T-helper 2 cell treated with Interferon-gamma antibody and Interleukin-4, amounts not matched to agents 100 ng/mL and 5 ng/mL, for 36 hours (primary cell): ENCODE results near the gene RAG1. TPM values are rescaled to one million over a fixed set of nuclear protein-coding genes. Genes with fewer than 3 reads are reported as not detected.

Experiments
- intact Hi-C: fragments of 100-400 bp; cut with micrococcal nuclease; formaldehyde crosslinking; loops from one replicate; pipeline ENCODE4 v1.15.1; 2023
- total RNA-seq: library from RNA; stranded (reverse); gene quantifications from 2 replicates; pipeline ENCODE4 v1.2.3, GENCODE V29; 2022

Gene RAG1
- total RNA-seq = 0.09 and 0.18 TPM in 2 replicates

DNA sequence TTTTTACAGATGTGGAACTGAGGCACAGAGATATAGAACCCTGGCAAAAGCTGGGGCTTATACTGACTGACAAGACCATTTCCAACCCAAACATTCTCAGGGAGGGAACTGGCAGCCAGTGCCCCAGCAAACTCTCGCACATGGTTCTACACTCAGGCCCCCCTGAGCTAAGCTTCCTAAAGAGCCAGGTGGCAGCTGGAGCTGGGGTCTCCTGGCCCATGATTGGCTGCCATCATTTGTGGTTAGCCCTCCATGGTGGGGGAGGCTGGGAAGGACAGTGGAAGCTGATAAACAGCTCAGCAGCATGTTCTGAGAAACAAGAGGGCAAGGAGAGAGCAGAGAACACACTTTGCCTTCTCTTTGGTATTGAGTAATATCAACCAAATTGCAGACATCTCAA lies at the start of gene RAG1:
Gene RAG1, plus strand, starts transcription at position 314 of the 400 bp plus-strand sequence. CDS start 5,298 bp downstream, outside the sequence.
- intact Hi-C loops = no loop called here

DNA sequence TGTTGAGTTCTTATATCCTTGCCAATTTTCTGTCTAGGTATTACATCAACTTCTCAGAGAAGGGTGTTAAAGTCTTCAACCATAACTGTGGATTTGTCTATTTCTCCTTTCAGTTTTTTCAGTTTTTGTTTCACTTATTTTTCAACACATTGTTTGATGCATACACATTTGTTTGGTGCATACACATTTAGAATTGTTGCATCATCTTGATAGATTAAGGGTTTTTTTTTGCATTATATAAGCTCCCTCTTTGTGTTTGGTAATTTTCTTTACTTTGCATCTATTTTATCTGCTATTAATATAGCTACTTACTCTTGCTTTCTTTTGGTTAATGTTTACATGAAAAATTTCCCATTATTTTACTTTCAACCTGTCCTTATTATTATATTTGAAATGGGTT lies 37.0 kb upstream of the RAG1 start:
- intact Hi-C loops = no loop called here

DNA sequence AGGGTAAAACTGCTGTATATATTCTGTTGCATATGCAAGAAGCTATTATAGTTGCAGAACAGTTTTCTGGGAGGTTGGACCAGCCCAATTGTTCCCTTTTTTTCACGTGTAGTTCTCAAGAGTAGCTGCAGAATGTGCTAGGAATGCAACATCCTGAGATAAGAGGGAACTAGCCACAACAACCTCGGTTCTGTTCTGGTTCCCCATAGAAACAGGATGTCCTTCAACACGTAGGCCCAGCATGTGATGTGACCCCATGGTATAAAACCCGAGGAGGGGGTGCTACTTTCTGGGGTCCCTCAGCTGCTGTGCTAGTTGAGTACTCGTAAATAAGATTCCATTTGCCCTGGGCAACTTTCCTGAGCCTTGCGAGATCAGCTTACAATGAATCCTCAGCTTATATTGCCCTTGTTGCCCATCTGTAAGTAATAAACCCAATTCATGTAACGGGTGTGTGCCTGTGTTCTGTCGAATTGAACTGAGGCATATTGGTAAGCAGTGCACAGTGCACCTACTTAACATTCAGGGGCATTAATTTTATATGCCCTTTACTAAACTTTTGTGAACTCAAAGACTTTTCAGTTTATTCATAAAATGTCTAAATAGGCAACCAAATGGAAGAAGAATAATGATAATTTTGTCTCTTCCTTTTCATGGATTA lies 34.7 kb upstream of the RAG1 start:
- intact Hi-C loops = no loop called here

DNA sequence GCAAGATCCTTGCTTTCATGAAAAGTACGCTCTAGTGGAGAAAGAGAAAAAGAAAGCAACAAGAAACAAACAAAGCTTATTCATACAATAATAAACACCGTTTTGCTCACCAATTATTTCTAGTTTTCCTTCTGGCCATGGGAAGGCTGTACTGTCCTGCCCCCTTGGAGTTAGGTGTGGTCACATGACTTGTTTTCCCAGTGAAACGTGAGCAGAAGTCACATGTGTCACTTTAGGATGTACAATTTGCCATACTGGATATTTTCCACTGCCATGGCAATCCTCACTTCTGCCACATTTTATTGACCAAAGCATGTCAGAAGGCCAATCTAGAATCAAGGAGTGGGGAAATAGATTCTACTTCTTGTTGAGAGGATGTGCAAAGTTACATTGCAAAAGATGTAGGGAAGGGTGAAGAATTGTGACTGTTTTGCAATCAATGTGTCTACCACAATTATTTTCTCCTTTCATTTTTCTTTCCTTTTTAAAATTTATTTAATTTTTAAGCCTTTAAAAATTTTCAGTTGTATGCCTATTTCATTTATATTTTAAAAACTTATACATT lies 33.4 kb upstream of the RAG1 start:
- intact Hi-C loops = no loop called here

DNA sequence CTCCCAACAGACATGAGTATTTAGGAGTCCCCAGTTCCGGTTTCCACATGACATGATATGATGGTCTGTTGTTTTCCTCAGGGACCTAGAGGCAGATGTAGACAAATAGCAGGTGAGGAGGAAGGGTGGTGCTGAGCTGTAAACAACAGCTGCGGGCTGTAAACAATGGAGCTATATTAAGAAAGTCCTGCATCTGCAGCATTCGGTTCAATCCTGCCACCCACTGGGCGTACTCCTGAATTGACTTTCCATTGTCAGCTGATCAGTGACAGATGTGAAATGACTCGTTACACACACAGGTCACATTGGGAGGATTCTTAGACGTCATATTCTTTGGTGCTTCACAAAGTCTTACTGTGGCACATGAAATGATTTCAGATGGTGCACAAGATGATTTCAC lies 26.8 kb upstream of the RAG1 start:
- intact Hi-C loops = loop anchor here (1.0 to 2.0 kb wide), 2 partner anchors 30 to 252 kb away; partner anchors contain the start of genes COMMD9 and TRAF6

DNA sequence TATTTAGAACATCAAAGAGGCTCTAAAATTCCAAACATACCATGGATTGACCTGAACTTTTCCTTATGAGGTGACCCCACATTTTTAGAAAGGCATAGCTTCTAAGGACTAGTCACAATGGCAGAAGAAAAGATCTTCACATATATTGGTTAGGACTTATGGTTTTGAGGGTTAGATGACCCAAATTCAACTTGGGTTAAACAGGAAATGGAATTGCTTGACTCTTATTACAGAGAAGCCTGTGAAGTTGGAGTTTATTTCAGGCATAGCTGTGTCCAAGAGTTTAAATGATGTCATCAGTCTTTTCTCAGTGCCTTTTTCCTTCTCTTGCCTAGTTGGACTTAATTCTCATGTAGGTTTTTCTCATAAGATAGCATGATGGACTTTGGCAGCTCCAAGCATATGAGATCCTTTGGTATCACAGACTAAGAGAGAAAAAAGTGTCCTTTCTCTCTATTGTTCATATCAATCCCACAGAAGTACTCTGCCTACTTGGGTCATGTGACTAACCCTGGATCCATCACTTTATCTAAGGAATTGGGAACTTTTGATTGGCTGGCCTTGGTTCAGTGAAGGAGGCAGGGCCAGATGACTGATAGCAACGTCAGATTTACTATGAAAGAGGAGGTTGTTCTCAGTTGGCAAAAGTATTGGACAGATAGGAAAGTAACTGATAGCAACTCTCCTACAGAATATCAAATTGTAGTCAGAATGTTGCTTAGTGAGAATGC lies 17.3 kb upstream of the RAG1 start:
- intact Hi-C loops = no loop called here

DNA sequence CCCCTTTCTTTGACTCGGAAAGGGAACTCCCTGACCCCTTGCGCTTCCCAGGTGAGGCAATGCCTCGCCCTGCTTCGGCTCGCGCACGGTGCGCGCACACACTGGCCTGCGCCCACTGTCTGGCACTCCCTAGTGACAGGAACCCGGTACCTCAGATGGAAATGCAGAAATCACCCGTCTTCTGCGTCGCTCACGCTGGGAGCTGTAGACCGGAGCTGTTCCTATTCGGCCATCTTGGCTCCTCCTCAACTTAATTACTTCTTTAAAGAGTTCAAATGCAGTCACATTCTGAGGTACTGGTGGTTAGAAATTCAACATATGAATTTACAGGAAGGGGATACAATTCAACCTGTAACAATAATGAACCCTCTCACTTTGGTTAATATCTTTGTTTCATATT lies 10.4 kb upstream of the RAG1 start:
- intact Hi-C loops = loop anchor here (5.0 kb wide), 3 partner anchors 45 to 895 kb away; partner anchors contain the start of genes TRAF6 and TRIM44

DNA sequence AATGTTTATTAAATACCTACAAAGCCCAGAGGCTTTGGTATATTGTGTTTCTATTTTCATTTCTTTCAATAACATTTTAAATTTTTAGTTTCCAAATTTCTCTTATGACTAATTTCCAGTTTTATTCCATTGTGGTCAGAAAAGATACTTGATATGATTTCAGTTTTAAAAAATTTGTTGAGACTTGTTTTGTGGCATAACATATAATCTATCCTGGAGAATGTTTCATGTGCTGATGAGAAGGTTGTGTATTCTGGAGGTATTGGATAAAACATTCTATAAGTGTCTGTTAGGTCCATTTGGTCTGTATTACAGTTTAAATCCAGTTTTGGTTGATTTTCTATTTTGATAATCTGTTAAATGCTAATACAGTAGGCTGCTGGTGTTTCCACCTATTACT lies 9.8 kb upstream of the RAG1 start:
- intact Hi-C loops = loop anchor here (5.0 kb wide), 3 partner anchors 46 to 896 kb away; partner anchors contain the start of genes TRAF6 and TRIM44

DNA sequence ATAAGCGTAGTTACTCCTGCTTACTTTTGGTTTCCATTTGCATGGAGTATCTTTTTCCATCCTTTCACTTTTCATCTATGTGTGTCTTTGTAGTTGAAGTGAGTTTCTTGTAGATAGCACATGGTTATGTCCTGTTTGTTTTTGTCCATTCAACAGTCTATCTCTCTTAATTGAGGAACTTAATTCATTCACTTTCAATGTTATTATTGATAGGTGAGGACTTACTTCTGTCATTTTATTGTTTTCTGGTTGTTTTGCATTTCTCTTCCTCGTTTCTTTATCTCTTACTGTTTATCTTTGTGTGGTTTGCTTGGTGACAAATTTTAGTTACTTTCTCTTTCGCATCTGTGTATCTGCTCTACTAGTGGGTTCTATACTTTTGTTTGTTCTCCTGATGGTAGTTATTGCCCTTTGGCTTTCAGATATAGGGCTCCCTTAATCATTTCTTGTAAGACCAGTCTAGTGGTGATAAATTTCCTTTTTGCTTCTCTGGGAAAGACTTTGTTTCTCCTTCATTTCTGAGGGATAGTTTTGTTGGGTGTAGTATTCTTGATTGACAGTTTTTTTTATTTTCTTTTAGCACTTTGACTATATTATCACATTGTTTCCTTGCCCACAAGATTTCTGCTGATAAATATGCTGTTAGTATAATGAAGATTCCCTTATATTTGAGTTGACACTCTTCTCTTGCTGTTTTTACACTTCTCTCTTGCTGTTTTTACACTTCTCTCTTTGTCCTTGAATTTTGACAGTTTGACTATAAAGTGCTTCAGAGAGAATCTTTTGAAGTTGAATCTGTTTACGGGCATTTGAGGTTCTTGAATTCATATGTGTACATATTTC lies 9.0 kb upstream of the RAG1 start:
- intact Hi-C loops = loop anchor here (5.0 kb wide), 3 partner anchors 46 to 896 kb away; partner anchors contain the start of genes TRAF6 and TRIM44

DNA sequence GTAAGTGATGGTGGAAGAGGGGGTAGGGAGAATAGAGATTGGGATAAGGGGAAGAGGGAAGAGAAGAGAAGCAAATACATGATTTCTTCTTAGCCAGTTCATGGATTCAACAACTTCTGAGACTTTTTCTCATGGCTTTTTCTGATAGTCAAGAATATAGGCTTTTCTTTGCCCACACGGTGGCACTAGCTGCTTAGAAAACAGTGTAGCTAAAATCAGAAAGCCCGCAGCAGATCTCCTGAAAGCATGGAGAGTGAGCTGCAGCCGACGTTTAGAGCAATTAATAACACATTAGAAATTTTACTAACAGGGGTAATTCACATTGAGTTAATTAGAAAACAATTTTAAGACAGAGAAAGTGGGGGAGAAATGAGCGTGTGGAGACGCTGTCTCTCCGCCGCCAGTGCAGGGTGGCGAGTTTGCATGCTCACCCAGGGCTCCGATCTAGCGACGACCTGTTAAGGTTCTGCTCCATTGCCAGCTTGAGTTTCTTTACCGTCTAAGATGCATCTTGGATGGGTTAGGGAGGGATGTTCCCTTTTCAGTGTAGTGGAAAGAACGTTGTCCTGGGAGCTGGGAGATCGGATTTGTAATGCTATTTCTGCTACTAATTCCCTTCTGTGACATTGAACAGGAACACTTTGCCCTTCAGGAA lies 3.3 kb upstream of the RAG1 start:
- intact Hi-C loops = loop anchor here (1.0 to 5.0 kb wide), 4 partner anchors 58 to 272 kb away; no protein-coding TSS in a partner anchor

DNA sequence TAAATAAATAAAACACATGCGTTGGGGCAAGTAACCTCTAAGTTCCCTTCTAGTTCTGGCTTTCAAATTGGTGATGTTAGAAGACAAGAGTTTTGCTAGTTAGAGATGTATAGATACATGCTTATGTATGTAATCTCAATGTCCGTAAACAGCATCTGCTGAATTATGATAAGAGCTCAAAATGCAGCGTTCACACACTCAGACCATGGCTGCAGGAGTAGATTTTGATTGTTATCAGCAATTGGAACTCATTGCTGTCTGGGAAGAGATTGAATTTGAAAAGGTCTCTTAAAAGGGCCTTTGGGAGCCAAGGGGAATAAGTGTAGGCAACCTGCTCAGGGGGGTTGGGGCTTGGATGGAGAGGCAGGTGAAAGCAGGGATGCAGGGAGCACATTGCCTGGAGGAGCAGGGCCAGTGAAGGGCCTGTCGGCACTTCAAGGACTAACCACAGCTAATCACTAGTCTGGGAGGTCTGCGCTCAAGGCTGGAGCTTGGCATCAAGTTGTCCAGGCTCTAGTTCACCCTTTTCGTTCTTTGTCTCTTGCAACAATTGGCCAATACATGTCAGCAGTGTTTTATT lies 2.7 kb upstream of the RAG1 start:
- intact Hi-C loops = no loop called here

DNA sequence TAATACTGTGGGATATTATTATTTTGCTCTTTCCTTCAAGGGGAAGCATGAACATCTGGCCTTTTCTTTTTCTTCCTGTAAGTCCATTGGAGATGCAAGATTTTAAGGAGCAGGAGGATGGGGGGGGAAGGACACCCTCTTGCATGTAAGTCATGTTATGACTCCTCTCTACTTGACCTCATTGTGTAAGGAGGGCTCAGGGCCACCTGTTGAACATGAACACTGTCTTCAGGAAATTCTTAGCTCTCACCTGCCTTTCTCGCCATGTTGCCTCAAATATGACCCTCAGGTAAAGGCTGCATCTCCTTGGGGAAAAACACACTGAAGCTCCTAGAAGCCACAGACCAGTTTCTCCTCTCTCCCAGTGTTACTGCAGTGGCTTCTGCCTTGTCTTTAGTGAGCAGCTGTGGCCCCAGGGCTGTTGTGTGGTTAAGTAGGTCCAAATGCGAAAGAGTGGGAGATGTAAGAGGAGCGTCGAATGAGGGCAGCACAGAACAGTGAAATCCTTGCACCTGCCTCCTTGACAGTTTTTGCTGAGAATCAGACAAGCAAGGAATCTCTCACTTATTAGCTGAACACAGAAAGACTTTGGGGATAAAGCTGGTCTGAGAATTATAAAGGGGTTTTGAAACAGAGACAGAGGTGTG lies 1.3 kb upstream of the RAG1 start:
- intact Hi-C loops = no loop called here

DNA sequence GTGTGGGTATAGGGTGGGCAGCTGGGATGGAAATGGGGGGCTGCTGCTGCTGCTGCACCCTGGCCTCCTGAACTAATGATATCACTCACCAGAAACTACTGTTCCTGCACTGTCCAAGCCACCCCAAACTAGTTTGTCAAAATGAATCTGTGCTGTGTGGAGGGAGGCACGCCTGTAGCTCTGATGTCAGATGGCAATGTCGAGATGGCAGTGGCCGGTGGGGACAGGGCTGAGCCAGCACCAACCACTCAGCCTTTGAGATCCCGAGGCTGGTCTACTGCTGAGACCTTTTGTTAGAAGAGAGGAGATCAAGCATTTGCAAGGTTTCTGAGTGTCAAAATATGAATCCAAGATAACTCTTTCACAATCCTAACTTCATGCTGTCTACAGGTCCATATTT lies 1.3 kb downstream of the RAG1 start:
- intact Hi-C loops = no loop called here

DNA sequence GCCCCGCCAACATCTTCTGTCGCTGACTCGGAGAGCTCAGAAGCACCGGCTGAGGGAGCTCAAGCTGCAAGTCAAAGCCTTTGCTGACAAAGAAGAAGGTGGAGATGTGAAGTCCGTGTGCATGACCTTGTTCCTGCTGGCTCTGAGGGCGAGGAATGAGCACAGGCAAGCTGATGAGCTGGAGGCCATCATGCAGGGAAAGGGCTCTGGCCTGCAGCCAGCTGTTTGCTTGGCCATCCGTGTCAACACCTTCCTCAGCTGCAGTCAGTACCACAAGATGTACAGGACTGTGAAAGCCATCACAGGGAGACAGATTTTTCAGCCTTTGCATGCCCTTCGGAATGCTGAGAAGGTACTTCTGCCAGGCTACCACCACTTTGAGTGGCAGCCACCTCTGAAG lies 6.7 kb downstream of the RAG1 start:
- intact Hi-C loops = no loop called here

DNA sequence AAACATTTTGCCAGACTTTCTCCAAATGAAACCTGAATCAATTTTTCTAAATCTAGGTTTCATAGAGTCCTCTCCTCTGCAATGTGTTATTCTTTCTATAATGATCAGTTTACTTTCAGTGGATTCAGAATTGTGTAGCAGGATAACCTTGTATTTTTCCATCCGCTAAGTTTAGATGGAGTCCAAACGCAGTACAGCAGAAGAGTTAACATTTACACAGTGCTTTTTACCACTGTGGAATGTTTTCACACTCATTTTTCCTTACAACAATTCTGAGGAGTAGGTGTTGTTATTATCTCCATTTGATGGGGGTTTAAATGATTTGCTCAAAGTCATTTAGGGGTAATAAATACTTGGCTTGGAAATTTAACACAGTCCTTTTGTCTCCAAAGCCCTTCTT lies 9.6 kb downstream of the RAG1 start:
- intact Hi-C loops = no loop called here

DNA sequence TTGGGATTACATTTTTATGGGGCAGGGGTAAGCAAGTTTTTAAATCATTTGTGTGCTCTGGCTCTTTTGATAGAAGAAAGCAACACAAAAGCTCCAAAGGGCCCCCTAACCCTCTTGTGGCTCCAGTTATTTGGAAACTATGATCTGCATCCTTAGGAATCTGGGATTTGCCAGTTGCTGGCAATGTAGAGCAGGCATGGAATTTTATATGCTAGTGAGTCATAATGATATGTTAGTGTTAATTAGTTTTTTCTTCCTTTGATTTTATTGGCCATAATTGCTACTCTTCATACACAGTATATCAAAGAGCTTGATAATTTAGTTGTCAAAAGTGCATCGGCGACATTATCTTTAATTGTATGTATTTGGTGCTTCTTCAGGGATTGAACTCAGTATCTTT lies 10.1 kb downstream of the RAG1 start:
- intact Hi-C loops = no loop called here

DNA sequence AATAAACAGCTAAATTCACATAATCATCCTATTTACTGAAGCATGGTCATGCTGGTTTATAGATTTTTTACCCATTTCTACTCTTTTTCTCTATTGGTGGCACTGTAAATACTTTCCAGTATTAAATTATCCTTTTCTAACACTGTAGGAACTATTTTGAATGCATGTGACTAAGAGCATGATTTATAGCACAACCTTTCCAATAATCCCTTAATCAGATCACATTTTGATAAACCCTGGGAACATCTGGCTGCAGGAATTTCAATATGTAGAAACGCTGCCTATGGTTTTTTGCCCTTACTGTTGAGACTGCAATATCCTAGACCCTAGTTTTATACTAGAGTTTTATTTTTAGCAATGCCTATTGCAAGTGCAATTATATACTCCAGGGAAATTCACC lies 10.7 kb downstream of the RAG1 start:
- intact Hi-C loops = no loop called here

DNA sequence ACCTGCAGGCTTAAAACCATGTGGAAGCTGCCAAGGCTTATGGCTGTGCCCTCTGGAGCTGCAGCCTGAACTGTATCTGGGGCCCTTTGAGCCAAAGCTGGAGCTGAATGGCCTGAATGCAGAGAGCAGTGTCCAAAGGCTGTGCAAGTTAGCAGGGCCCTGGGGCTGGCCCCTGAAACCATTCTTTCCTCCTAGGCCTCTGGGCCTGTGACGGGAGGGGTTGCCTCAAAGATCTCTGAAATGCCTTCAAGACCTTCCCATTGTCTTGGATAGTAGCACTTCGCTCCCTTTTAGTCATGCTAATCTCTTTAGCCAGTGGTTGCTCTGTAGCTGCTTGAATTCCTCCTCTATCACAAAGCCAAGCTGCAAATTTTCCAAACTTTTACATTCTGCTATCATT lies 13.7 kb downstream of the RAG1 start:
- intact Hi-C loops = no loop called here

DNA sequence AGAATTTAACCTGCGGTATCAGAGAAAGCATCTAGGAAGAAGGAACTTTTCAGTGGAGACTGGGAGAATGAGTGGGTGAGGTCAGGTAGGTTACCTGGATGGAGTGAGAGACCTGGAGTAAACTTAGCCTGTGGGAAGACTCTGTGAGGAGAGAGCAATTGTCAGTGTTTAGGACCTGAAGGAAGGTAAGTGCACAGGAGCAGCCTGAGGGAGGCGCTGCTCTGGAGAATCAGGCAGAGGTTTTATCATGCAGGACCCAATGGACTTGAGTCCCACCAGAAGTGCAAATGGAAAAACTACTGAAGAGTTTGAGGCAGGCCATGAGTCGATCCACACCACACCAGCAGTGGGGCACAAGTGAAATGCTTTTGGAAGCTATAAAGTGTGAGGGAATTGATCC lies 15.9 kb downstream of the RAG1 start:
- intact Hi-C loops = no loop called here

DNA sequence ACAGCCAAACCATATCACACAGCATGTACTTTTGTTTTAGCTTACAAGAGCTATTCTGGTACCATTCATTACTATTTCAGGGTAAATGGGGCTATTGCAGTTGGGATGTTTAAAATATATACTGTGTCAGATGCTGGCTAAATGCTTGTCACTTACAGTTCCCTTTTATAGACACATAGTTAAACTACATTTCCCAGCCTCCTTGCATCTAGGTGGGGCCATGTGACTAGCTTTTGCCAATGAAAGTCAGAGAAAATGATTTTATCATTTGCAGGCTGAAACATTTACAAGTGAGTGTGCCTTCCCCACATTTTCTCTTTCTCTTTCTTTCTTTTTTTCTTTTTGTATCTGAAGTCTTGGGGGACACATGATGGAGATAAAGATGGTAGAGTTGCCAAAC lies 18.7 kb downstream of the RAG1 start:
- intact Hi-C loops = no loop called here
